Cortex of kidney (tissue), 1 donor: ENCODE results near the gene CSTF3.
"Not testable (repeated sequence)": the region's sequence is repeated elsewhere in the genome, so short reads cannot be mapped to it uniquely, and the experiment has no call there.

Experiments used
- DNase-seq: peaks from one replicate; lab custom pipeline; 2025; lab: John Stamatoyannopoulos, UW

Gene CSTF3

GRCh38 chr11:33083918-33084317 lies 77.4 kb downstream of the CSTF3 start:
- DNase-seq, result no peak

- no peak for DNase-seq
Measured at GRCh38 chr11:33072465-33072864, 88.8 kb downstream of the CSTF3 start.

- DNase-seq, result no peak
Measured at GRCh38 chr11:33068611-33069340, 92.5 kb downstream of the CSTF3 start.

GRCh38 chr11:33067294-33067693 lies 94.0 kb downstream of the CSTF3 start:
- DNase-seq, result no peak

- no peak for DNase-seq
Measured at GRCh38 chr11:33065445-33066178, 95.7 kb downstream of the CSTF3 start.

- DNase-seq, result no peak
Measured at GRCh38 chr11:33064866-33065265, 96.4 kb downstream of the CSTF3 start.

- DNase-seq, result no peak
Measured at GRCh38 chr11:33064033-33064825, 97.1 kb downstream of the CSTF3 start.

GRCh38 chr11:33063326-33063881 lies 97.9 kb downstream of the CSTF3 start:
- no peak for DNase-seq

- no peak for DNase-seq
Measured at GRCh38 chr11:33062137-33062536, 99.1 kb downstream of the CSTF3 start.

- no peak for DNase-seq
Measured at GRCh38 chr11:33060271-33060670, 101.0 kb downstream of the CSTF3 start.

- DNase-seq, result no peak
Measured at GRCh38 chr11:33059331-33060007, 101.8 kb downstream of the CSTF3 start.

- no peak for DNase-seq
Measured at GRCh38 chr11:33057284-33057683, 104.0 kb downstream of the CSTF3 start.

- DNase-seq, result no peak
Measured at GRCh38 chr11:33055375-33055774, 105.9 kb downstream of the CSTF3 start.

- DNase-seq, result no peak
Measured at GRCh38 chr11:33052231-33052630, 109.0 kb downstream of the CSTF3 start.

- DNase-seq, result not testable (repeated sequence)
Measured at GRCh38 chr11:33049565-33050408, 111.5 kb downstream of the CSTF3 start.

GRCh38 chr11:33048701-33049100 lies 112.6 kb downstream of the CSTF3 start:
- DNase-seq, result not testable (repeated sequence)

GRCh38 chr11:33045551-33046255 lies 115.6 kb downstream of the CSTF3 start:
- DNase-seq, result no peak

GRCh38 chr11:33044285-33044756 lies 117.0 kb downstream of the CSTF3 start:
- no peak for DNase-seq

- no peak for DNase-seq
Measured at GRCh38 chr11:33043221-33043830, 118.0 kb downstream of the CSTF3 start.
